DMS79 treated with DMSO at 0.1 percent for 48 hours (cell line): ENCODE data around the gene ZNF722.
"Not testable (repeated sequence)": the region's sequence is repeated elsewhere in the genome, so short reads cannot be mapped to it uniquely, and the experiment has no call there.

ENCODE experiments used
- DNase-seq: peaks from one replicate; lab custom pipeline; 2025; lab: John Stamatoyannopoulos, UW

The ZNF722 gene

DNA sequence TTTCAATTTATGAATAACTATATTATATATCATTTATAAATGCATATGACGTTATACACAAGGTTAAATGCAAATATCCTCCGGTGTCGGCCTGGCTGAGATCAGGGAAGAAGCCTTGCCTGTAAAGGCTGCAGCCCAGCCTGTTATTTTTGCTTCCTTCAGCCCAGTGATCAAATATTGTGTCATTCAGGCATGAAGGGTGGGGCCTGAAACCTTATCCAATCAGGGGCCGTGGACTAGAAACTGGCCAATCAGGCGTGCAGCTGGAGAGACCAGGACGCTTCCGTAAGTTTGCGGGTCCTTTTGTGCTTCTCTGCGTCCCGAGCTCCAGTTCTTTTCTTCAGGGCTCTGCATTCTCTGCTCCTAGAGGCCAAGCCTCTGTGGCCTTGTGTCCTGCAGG lies at the start of gene ZNF722:
Gene ZNF722, plus strand, starts transcription at position 301 of the 400 bp plus-strand sequence. CDS start 113 bp downstream, outside the sequence.
- DNase-seq = no peak

GRCh38 chr7:63953181-63953580 lies 45.5 kb upstream of the ZNF722 start:
- DNase-seq = no peak

DNA sequence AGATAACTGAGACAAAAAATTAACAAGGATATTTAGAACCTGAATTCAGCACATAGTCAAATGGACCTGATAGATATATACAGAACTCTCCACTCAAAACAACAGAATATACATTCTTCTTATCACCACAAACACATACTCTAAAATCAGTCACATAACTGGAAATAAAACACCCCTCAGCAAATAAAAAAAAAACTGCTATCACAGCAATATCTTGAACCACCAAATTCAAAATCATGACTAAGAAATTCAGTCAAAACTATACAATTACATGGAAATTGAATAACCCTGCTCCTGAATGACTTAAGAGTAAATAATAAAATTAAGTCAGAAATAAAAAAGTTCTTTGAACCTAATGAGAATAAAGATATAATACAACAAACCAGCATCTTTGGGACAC lies 30.0 kb upstream of the ZNF722 start:
- DNase-seq = no peak

- DNase-seq = not testable (repeated sequence)
These were observed 16.8 kb downstream of the ZNF722 start for GRCh38 chr7:64015496-64015895.

DNA sequence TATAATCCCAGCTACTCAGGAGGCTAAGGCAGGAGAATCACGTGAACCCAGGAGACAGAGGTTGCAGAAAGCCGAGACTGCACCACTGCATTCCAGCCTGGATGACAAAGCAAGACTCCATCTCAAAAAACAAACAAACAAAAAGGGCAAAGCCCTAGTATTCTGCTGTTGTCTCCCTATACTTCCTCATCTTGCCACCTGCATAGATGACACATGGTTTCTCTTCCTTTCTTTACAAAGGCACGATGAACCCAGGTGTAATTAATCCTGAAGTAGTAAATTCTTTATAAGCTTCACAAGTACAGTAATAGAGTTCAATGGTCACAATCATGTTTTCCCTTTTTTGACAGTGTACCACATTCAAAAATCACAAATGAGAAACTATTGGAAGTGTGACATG lies 36.7 kb downstream of the ZNF722 start:
- no peak for DNase-seq

- no peak for DNase-seq
These were observed 38.4 kb downstream of the ZNF722 start for GRCh38 chr7:64037095-64037494.

DNA sequence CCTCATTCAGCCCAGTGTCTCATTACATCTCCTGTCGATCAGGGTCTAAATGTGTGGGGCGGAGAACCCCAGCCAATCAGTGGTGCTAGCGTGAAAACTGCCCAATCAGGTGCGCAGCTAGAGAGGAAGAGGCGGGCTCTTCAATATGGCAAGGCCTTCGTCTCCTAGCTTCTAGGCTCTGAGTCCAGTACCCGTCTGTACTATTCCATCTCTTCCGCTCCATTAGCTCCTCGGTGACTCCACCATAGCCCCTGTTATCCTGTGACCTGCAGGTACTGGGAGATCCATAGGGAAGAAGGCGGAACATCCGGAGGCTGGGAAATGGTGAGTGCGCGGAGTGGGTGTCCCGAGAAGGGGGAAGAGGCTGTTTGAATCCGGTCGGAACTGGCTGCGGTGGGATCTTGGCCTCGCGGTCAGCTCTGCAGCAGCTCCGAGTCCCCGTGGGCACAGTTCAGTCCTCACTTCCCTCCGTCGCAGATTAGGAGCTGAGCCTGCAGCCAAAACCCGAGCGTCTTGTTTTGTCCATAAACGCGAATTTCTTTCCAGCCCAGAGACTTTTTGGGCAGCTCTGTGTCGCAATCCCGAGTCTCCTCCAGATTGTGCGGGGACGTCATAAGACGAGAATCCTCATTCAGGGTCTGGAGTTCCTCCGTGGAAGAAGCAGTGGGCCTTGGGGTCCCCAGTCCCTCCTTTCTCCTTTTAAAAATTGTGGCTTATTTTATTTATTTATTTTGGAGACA lies 46.8 kb downstream of the ZNF722 start, which contains the start of gene ZNF727:
Gene ZNF727, plus strand, starts transcription at position 134 of the 740 bp plus-strand sequence. Its CDS starts 188 bp downstream, at position 322.
- no peak for DNase-seq

GRCh38 chr7:64046041-64046389 lies 47.4 kb downstream of the ZNF722 start:
- no peak for DNase-seq
